Embryonic facial prominence (tissue), 1 donor: ENCODE results near the gene POFUT2.
"Not testable (repeated sequence)": the region's sequence is repeated elsewhere in the genome, so short reads cannot be mapped to it uniquely, and the experiment has no call there.

Experiments used
- DNase-seq: peaks from one replicate; pipeline ENCODE4 v3.0.0-alpha.2; 2016; ENCODE audit errors: extremely low spot score

POFUT2 gene

GRCh38 chr21:45310459-45310858, 22.8 kb upstream of the POFUT2 start:
- DNase-seq: no peak

DNA sequence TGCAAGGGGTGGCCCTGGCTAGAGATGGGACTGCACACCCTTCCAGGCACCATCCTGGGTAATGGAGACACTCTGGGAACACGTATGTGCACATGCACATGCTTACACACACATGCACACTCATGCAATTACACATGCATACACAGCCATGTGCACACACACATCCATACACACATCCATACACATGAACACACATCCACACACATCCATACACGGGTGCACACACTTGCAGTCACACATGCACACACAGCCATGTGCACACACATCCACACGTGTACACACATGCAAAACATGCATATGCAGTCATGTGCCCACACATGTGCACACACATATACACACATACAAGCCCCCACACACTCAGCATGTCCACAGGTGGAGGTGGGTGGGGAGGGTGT, 22.3 kb upstream of the POFUT2 start:
- DNase-seq: no peak

DNA sequence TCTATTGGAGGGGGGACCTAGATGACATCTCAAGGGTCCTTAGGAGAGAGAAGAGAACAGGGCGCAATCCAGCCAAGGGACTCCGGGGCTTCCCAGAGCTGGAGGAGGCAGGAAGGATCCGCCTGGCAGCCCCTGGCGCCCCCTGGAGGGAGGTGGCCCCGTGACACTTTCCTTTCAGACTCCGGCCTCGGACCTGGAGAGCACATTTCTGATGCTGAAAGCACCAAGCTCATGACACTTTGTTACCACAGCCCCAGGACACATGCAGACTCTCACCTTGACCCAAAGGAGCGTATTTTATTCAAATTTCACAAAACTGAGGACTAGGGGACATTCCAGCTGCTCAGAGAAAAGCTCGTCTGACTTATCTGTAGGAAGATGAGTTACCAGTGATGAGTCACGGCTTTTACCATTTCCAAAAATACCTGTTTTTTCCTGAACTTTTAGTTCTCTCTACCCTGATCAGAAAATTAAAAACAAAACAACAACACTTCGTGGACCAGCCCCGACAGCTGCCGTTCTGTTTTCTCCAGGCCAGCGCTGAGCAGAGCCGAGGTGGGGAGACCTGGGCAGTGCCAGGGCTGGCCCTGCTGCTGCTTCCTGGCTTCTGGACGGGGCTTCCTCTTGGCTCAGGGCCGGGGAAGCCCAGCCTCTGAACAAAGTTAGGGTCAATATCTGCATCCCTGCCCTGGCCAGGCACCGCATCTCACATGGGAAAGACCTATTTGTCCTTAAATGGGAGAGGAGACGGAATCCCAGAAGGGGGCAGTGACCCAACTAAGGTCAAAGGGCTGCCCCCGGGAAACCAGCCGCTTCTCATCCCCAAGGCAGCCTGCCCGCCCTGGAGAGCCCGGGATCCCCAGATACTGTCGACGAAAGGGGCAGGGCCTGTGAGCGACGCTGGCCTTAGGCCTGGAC, 21.6 kb upstream of the POFUT2 start:
- no peak for DNase-seq

DNA sequence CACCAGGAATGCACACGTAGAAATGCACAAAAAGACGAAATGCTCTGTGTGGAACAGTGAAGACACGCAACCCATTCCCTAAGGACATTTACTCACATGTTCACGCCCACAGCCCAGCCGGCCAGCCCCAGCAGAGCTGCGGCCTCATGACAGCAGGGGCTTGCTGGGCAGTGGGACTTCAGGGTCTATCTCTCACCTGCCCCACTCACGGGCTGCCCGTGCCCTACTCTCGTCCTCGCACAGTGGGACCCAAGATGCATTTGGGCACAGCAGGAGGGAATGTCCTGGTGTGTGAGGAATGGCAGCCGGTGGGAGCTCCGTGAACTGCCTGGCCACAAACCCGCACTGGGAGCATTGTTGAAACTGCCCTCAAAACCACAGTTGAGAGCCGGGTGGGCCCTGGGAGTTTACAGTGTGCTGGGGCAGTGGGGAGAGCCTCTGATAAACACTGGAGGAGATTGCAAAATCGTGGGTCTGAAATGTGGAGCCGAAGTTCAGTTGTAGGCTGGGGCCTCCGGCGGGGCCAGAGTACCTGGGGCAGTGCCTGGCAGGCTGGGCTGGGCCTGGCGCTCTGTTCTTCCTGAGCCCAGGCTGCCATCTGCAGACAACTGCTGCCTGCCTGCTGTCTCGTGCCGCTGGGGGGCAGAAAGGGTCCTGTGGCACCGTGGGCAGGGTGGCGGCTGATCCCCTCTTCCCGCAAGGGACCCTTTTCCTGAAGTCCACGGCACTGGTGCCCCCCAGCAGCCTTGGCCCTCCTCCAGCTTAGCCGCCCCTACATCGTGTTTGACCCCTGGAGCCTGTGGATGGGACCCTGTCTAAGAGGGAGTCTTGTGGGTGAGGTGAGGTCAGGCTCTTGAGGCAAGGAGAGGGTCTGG, 20.7 kb upstream of the POFUT2 start:
- no peak for DNase-seq

DNA sequence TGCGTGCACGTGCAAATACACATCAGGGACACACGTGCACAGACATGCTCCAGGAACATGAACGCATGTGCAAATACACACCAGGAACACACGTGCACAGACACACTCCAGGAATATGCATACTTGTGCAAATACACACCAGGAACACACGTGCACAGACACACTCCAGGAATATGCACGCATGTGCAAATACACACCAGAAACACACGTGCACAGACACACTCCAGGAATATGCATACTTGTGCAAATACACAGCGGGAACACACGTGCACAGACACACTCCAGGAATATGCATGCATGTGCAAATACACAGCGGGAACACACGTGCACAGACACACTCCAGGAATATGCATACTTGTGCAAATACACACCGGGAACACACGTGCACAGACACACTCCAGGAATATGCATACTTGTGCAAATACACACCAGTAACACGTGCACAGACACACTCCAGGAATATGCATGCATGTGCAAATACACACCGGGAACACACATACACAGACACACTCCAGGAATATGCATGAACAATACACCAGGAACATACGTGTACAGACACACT, 20.0 kb upstream of the POFUT2 start:
- DNase-seq: not testable (repeated sequence)

GRCh38 chr21:45306832-45307571, 19.3 kb upstream of the POFUT2 start:
- DNase-seq: no peak

- DNase-seq: no peak
Observed at GRCh38 chr21:45306453-45306831, 18.7 kb upstream of the POFUT2 start.

- no peak for DNase-seq
Observed at GRCh38 chr21:45305836-45306235, 18.1 kb upstream of the POFUT2 start.

DNA sequence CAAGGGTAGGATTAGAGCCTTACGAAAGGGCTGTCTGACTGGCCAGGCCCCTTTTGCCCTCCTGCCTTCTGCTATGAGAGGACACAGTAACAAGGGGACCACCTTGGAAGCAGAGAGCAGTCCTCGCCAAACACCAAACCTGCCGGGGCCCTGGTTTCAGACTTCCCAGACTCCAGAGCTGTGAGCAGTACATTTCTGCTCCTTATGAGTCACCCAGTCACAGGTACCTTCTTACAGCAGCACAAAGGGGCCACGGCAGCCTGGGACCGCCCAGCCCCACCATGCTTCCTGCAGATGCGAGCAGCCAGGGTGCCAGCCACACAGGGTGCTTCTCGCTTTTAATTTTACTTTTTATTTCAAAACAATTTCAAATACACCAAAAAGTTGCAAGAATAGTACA, 17.2 kb upstream of the POFUT2 start:
- DNase-seq: no peak

- DNase-seq: no peak
Observed at GRCh38 chr21:45304476-45304830, 16.8 kb upstream of the POFUT2 start.

DNA sequence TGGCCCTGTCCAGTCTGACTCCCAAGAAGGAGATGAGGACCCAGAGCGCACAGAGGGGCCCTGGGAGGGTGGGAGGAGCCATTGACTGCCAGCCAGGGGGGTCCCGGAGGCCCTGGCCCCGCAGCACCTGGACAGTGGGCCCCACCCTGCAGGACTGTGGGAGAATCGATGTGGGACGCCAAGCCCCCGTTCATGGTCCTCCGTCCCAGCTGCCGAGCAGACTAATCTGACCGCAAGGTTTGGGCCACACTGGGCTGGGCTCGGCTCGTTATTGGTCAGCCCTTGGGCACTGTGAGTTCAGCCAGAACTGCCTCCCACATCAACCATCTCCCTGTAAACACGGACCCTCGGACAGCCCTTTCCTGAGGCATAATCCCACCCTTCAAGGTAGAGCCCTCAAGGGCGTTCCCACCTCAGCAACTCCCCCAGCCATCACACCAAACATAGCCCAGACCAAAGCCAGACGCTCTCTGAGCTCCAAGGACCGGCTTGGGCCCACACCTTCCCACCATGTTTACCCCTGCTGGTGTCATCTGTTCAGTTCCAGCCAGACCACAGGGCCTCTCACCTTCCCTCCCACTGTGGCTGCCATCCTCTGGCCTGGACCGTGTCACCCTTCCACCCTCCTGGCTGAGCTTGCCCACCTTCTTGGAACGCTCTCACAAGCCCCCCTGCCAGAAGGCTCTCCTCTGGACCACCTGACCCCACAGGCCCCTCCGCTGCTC, 16.2 kb upstream of the POFUT2 start:
- DNase-seq: no peak

- no peak for DNase-seq
Observed at GRCh38 chr21:45303091-45303615, 15.5 kb upstream of the POFUT2 start.

GRCh38 chr21:45302082-45303061, 14.7 kb upstream of the POFUT2 start:
- no peak for DNase-seq

DNA sequence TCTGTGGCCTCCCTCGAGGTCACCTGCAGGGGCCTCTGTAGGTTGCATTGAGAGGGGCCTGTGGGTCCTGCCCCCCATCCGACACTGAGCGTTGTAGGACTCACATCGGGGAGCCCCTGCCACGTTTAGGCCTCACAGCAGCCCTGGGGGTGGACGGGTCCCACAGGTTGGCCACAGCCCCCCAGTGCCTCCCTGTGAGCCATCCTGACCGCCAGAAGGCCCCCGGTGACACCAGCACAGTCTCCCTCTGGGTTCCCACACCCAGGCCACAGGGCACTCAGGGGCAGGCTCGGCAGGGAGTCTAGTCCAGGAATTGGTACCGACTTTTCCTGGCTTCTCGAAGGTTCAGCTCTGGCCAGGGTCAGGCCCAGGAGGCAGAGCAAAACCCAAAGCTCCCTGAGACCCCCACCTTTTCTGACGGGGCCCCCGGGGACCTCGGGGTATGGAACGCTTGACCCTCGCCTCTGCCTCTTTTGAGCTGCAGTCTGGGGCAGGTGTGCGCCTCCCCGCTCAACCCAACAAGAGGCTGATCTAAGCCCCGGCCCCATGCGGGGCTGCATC, 13.9 kb upstream of the POFUT2 start:
- DNase-seq: no peak

GRCh38 chr21:45300786-45301520, 13.3 kb upstream of the POFUT2 start:
- no peak for DNase-seq

GRCh38 chr21:45299864-45300785, 12.4 kb upstream of the POFUT2 start:
- no peak for DNase-seq

- DNase-seq: no peak
Observed at GRCh38 chr21:45299026-45299863, 11.6 kb upstream of the POFUT2 start.
